GM12872 (cell line): ENCODE measurements around the gene OSM.
A peak's percentile ranks its signal among the peaks of the same experiment; 100 is the strongest.

Source experiments
- CTCF ChIP-seq: IDR thresholded peaks from 3 replicates; pipeline ENCODE4 v1.5.1; 2011; ENCODE audit warnings: low read depth, mild to moderate bottlenecking, low read length, moderate library complexity; ENCODE audit not compliant: insufficient read depth

The OSM gene

GRCh38 chr22:30249049-30250038 lies 17.3 kb downstream of the OSM start:
- no peak for TF ChIP-seq CTCF

- TF ChIP-seq CTCF: no peak
Observed at GRCh38 chr22:30248484-30248883, 18.2 kb downstream of the OSM start.

DNA sequence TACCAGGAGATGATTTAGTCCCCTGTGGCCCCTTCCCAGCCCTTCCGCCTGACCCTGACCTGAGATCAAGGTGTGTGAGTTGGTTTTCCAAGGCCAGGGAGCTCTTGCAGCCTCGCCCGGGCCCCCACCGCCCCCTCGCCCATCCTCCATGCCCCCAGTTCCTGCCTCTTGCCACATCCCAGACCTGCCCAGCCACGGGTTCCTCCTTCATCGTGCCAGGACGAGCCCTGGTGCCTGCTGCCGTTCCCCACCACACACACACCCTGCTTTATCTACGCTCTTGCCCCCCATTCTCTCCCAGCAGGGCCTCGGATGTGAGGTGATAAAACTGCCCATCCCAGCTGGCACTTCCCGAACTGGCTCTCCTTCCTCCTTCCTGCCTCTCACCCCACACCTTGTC lies 18.7 kb downstream of the OSM start:
- no peak for TF ChIP-seq CTCF

GRCh38 chr22:30247561-30247960 lies 19.1 kb downstream of the OSM start:
- no peak for TF ChIP-seq CTCF

DNA sequence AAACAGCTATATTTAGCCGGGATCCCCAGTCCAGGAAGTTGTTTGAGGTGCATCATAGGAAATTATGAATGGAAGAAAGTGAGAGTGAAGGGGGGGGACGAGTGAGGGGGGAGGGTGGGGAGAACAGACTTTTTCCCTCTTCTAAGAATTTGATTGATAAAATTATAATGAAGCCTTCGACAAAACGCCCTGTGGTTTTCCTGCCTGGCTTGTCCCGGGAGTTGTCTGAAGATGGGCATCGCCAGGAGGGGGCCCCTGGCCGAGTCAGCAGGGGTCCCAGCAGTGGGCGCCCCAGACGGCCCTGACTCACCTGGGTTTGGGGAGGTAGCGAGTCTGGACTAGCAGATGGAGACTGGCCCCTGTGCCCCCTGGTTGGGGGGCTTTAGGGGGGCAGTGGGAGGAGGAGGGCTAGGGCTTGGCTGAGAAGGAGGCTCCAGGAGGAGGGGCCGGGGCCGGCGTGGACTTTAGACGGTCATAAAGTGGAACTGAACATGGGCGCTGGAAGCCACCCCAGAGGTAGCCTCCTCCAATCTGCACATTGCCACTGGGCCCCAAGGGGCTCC lies 19.8 kb downstream of the OSM start:
- TF ChIP-seq CTCF: no peak

- peak; percentile 30; the same call in 1 of the 3 replicates for TF ChIP-seq CTCF
Observed at GRCh38 chr22:30245985-30246813, 20.5 kb downstream of the OSM start, which contains the start of gene LIF. Gene LIF, minus strand, starts transcription at chr22:30246759. Its CDS starts 64 bp downstream, at chr22:30246695.
